ENCODE measurements around the gene RHOT1. TPM values are rescaled to one million over a fixed set of nuclear protein-coding genes. Genes with fewer than 3 reads are reported as not detected.

The RHOT1 gene
- total RNA-seq, 1 experiment from 2014 or later, result 39.2 TPM

DNA sequence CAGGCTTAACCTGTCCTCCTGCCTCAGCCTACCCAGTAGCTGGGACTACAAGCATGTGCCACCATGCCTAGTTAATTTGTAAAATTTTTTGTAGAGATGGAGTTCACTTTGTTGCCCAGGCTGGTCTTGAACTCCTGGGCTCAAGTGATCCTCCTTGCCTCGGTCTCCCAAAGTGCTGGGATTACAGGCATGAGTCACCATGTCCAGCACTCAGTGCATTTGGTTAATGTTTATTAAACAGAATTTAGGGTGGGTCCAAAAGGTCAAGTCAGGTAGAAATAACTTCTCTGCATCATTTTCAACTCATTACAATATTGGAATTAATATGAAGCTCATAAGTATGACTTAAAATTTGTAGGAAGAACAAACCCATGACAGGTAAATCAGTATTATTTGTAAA, 55.7 kb downstream of the RHOT1 start:
- no peak overlapping the region for H3K27ac ChIP-seq (ENCODE audit: low read length)
- intact Hi-C loops (cut with micrococcal nuclease; ENCODE audit: unreplicated experiment), result no loop called here

DNA sequence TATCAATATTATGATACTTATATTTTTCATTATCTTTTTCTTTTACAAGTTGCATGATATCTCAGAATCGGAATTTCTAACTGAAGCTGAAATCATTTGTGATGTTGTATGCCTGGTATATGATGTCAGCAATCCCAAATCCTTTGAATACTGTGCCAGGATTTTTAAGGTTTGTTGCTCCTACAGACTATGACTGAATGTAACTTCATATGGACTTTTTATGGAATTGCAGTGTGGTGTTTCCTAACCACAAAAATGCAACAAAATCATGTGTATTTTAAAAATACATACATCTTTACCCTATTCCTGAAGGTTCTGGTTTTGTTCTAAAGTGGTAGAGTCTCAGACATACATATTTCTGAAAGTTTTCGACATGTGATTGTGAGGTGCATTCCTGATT, 64.6 kb downstream of the RHOT1 start:
- ATAC-seq, result no peak
- TF ChIP-seq SIN3A (IDR thresholded peaks at IDR 0.05; ENCODE audit: borderline replicate concordance, insufficient read depth, low read depth, low read length) (no peak), POLR2AphosphoS5 (IDR thresholded peaks at IDR 0.05; ENCODE audit: low read depth, low read length) (no peak), TCF7L2 (IDR thresholded peaks at IDR 0.05; ENCODE audit: low read depth, low read length) (no peak)
- TF ChIP-seq, protein P1, sequence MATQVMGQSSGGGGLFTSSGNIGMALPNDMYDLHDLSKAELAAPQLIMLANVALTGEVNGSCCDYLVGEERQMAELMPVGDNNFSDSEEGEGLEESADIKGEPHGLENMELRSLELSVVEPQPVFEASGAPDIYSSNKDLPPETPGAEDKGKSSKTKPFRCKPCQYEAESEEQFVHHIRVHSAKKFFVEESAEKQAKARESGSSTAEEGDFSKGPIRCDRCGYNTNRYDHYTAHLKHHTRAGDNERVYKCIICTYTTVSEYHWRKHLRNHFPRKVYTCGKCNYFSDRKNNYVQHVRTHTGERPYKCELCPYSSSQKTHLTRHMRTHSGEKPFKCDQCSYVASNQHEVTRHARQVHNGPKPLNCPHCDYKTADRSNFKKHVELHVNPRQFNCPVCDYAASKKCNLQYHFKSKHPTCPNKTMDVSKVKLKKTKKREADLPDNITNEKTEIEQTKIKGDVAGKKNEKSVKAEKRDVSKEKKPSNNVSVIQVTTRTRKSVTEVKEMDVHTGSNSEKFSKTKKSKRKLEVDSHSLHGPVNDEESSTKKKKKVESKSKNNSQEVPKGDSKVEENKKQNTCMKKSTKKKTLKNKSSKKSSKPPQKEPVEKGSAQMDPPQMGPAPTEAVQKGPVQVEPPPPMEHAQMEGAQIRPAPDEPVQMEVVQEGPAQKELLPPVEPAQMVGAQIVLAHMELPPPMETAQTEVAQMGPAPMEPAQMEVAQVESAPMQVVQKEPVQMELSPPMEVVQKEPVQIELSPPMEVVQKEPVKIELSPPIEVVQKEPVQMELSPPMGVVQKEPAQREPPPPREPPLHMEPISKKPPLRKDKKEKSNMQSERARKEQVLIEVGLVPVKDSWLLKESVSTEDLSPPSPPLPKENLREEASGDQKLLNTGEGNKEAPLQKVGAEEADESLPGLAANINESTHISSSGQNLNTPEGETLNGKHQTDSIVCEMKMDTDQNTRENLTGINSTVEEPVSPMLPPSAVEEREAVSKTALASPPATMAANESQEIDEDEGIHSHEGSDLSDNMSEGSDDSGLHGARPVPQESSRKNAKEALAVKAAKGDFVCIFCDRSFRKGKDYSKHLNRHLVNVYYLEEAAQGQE (IDR thresholded peaks at IDR 0.05; ENCODE audit: insufficient read depth in 1 of 2, low read depth in 2 of 2, low read length in 1 of 2), result no peak
- TF ChIP-seq, protein P2, sequence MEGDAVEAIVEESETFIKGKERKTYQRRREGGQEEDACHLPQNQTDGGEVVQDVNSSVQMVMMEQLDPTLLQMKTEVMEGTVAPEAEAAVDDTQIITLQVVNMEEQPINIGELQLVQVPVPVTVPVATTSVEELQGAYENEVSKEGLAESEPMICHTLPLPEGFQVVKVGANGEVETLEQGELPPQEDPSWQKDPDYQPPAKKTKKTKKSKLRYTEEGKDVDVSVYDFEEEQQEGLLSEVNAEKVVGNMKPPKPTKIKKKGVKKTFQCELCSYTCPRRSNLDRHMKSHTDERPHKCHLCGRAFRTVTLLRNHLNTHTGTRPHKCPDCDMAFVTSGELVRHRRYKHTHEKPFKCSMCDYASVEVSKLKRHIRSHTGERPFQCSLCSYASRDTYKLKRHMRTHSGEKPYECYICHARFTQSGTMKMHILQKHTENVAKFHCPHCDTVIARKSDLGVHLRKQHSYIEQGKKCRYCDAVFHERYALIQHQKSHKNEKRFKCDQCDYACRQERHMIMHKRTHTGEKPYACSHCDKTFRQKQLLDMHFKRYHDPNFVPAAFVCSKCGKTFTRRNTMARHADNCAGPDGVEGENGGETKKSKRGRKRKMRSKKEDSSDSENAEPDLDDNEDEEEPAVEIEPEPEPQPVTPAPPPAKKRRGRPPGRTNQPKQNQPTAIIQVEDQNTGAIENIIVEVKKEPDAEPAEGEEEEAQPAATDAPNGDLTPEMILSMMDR (IDR thresholded peaks at IDR 0.05), result no peak
- intact Hi-C loops (cut with micrococcal nuclease; ENCODE audit: unreplicated experiment), result no loop called here

More for the DNA sequence above, 55.7 kb downstream of the RHOT1 start:
- Histone ChIP-seq H3K4me3 (ENCODE audit: low read depth in 2 of 2, low read length in 2 of 2) (no peak overlapping the region), H3K4me1 (ENCODE audit: control insufficient read depth, insufficient read depth, low read length) (no peaks in the 10 kb centered on the region), H3K9me3 (ENCODE audit: control insufficient read depth, insufficient read depth, low read depth, low read length) (no peaks in the 10 kb centered on the region), H3K36me3 (ENCODE audit: control insufficient read depth, insufficient read depth, low read length) (peaks cover 10% of the 10 kb centered on the region), H3K27me3 (ENCODE audit: control insufficient read depth, insufficient read depth, low read length) (no peaks in the 10 kb centered on the region)
- DNase-seq (ENCODE audit: low read depth, low spot score) (no peak), ATAC-seq (no peak)
- CTCF ChIA-PET, result no interaction called here
- in situ Hi-C loops (cut with HindIII; ENCODE audit: low pct_unique_long_range_greater_than_20kb, low sequenced_read_pairs), result no loop called here
- BruUV-seq (replicated peaks), result no TSS peak
- TF ChIP-seq POLR2AphosphoS5 (IDR thresholded peaks at IDR 0.05; ENCODE audit: low read depth, low read length), result no peak
- TF ChIP-seq, protein P2 (IDR thresholded peaks at IDR 0.05), result no peak
- no peak for TF ChIP-seq SIN3A (IDR thresholded peaks at IDR 0.05; ENCODE audit: borderline replicate concordance, insufficient read depth, low read depth, low read length)
- TF ChIP-seq, protein P1 (IDR thresholded peaks at IDR 0.05; ENCODE audit: insufficient read depth in 1 of 2, low read depth in 2 of 2, low read length in 1 of 2), result no peak
- POLR2A ChIA-PET, result no interaction called here

More for the DNA sequence above, 64.6 kb downstream of the RHOT1 start:
- peaks cover 17% of the 10 kb centered on the region for H3K36me3 ChIP-seq (ENCODE audit: control insufficient read depth, insufficient read depth, low read length)
- CTCF ChIA-PET, result no interaction called here
- H3K4me3 ChIP-seq (ENCODE audit: low read depth in 2 of 2, low read length in 2 of 2), result no peak overlapping the region
- H3K27ac ChIP-seq (ENCODE audit: low read length), result no peak overlapping the region
- in situ Hi-C loops (cut with HindIII; ENCODE audit: low pct_unique_long_range_greater_than_20kb, low sequenced_read_pairs), result no loop called here
- no TSS peak for BruUV-seq (replicated peaks)
- no peak for DNase-seq (ENCODE audit: low read depth, low spot score)
- H3K9me3 ChIP-seq (ENCODE audit: control insufficient read depth, insufficient read depth, low read depth, low read length), result no peaks in the 10 kb centered on the region
- POLR2A ChIA-PET, result no interaction called here
- peaks cover 4% of the 10 kb centered on the region; the same call in 1 of the 2 replicates for H3K4me1 ChIP-seq (ENCODE audit: control insufficient read depth, insufficient read depth, low read length)
- no peaks in the 10 kb centered on the region for H3K27me3 ChIP-seq (ENCODE audit: control insufficient read depth, insufficient read depth, low read length)

Measured in Panc1 (cell line).